Esophagus muscularis mucosa (tissue), 4 donors: ENCODE measurements around the gene CALR. TPM values are rescaled to one million over a fixed set of nuclear protein-coding genes. Genes with fewer than 3 reads are reported as not detected.
"Not testable (repeated sequence)": the region's sequence is repeated elsewhere in the genome, so short reads cannot be mapped to it uniquely, and the experiment has no call there.

ENCODE experiments used
- DNase-seq: peaks from one replicate; pipeline ENCODE4 v3.0.0-alpha.2; 2017; ENCODE audit errors: extremely low spot score
- H3K27ac ChIP-seq, 4 donors: fragments of 200-600 bp; sonication (generic); replicated peaks in 1 of 4; 1 replicate in 3 of 4; 2 replicates in 1 of 4; pipeline ENCODE4 v1.5.1; 2016 to 2019; ENCODE audit warnings: mild to moderate bottlenecking in 1 of 4
- H3K27me3 ChIP-seq, 4 donors: fragments of 200-600 bp; sonication (generic); one replicate each; pipeline versions ENCODE4 v1.5.1 to v1.6.0; 2016 to 2019
- H3K36me3 ChIP-seq, 4 donors: fragments of 200-600 bp; sonication (generic); one replicate each; pipeline ENCODE4 v1.5.1; 2016 to 2019
- H3K4me1 ChIP-seq, 4 donors: fragments of 200-600 bp; sonication (generic); one replicate each; pipeline ENCODE4 v1.5.1; 2016 to 2019
- H3K4me3 ChIP-seq, 4 donors: fragments of 200-600 bp; sonication (generic); 1 replicate in 2 of 4; 2 replicates in 2 of 4; pipeline ENCODE4 v1.5.1; 2016 to 2019; ENCODE audit warnings: mild to moderate bottlenecking in 4 of 4, moderate library complexity in 1 of 4
- H3K9me3 ChIP-seq, 4 donors: fragments of 200-600 bp; sonication (generic); 1 replicate in 3 of 4; 2 replicates in 1 of 4; pipeline ENCODE4 v1.5.1; 2016 to 2019
- CTCF ChIP-seq, 3 experiments: fragments of 200-600 bp in 2 of 3; fragments of 450-650 bp in 1 of 3; sonication (generic) in 2 of 3; IDR thresholded peaks; one replicate each; pipeline ENCODE4 v1.5.1; 2017 to 2019; ENCODE audit warnings: antibody characterized with exemption in 3 of 3, mild to moderate bottlenecking in 2 of 3, moderate library complexity in 1 of 3
- EP300 ChIP-seq: sonication (generic); formaldehyde crosslinking; IDR thresholded peaks from one replicate; pipeline ENCODE4 v1.6.1; 2017; ENCODE audit warnings: antibody characterized with exemption
- POLR2A ChIP-seq: fragments of 450-650 bp; IDR thresholded peaks from one replicate; pipeline ENCODE4 v1.6.1; 2017; ENCODE audit warnings: antibody characterized with exemption, moderate library complexity, mild to moderate bottlenecking, low read depth
- POLR2AphosphoS5 ChIP-seq, 2 donors: sonication (generic); formaldehyde crosslinking; IDR thresholded peaks; one replicate each; pipeline ENCODE4 v1.6.1; 2017; ENCODE audit warnings: antibody characterized with exemption in 2 of 2
- WGBS: methylation state at CpG from one replicate; pipeline ENCODE4 v1.1.5; 2018; 5-methylcytosine and 5-hydroxymethylcytosine counted together
- intact Hi-C: fragments of 100-400 bp; cut with DNase I; formaldehyde crosslinking; loops from one replicate; pipeline ENCODE4 v1.15.1; 2023
- total RNA-seq, 4 donors: library from RNA; depleted of rRNA; stranded (reverse); fragments of >200 nt; gene quantifications; one replicate each; pipeline versions ENCODE4 v1.1.0 to v1.2.1, GENCODE V29; 2016

The CALR gene
- total RNA-seq, 4 donors from 2014 or later: 200 to 300 (median 270) TPM

- Histone ChIP-seq H3K36me3 (peaks cover 58 to 80% (median 72%) of the 10 kb centered on the region in 4 donors), H3K27me3 (no peaks in the 10 kb centered on the region), H3K9me3 (no peaks in the 10 kb centered on the region), H3K4me1 (peaks cover 29 to 69% (median 38%) of the 10 kb centered on the region in 4 donors), H3K27ac (peak overlapping the region; percentile 96 to 99 (median 96)), H3K4me3 (peak overlapping the region; percentile 90 to 100 (median 96))
- no peak for DNase-seq
- WGBS: 60% methylated on average over 14 of the region's 14 CpGs
- intact Hi-C loops: no loop called here
- TF ChIP-seq EP300 (no peak), POLR2AphosphoS5 (IDR thresholded peaks at IDR 0.05) (no peak), CTCF (IDR thresholded peaks at IDR 0.05) (no peak), POLR2A (no peak)
Measured at GRCh38 chr19:12946731-12947496, 8.5 kb downstream of the CALR start.

- H3K4me1 ChIP-seq: peaks cover 30 to 69% (median 40%) of the 10 kb centered on the region in 4 donors
- 88% methylated on average over 28 of the region's 28 CpGs for WGBS
Measured at GRCh38 chr19:12947702-12948611, 9.5 kb downstream of the CALR start.

GRCh38 chr19:12948612-12949362, 10.4 kb downstream of the CALR start:
- no peaks in the 10 kb centered on the region for H3K27me3 ChIP-seq
- H3K36me3 ChIP-seq: peaks cover 41 to 80% (median 73%) of the 10 kb centered on the region in 4 donors
- peak overlapping the region in 2 of 4 donors; percentile 20 for H3K27ac ChIP-seq
- H3K4me3 ChIP-seq: no peak overlapping the region
- peaks cover 36 to 69% (median 41%) of the 10 kb centered on the region in 4 donors for H3K4me1 ChIP-seq
- DNase-seq: no peak
- no peaks in the 10 kb centered on the region for H3K9me3 ChIP-seq
- WGBS: 91% methylated on average over 8 of the region's 30 CpGs
- intact Hi-C loops: no loop called here
- no peak for TF ChIP-seq POLR2A
- no peak for TF ChIP-seq EP300
- no peak for TF ChIP-seq POLR2AphosphoS5 (IDR thresholded peaks at IDR 0.05)
- no peak for TF ChIP-seq CTCF (IDR thresholded peaks at IDR 0.05)

More at GRCh38 chr19:12947702-12948611, 9.5 kb downstream of the CALR start:
- intact Hi-C loops: no loop called here
- no peak overlapping the region for H3K4me3 ChIP-seq
- no peaks in the 10 kb centered on the region for H3K27me3 ChIP-seq
- DNase-seq: no peak
- peak overlapping the region in 3 of 4 donors; percentile 20 to 96 (median 27) for H3K27ac ChIP-seq
- peaks cover 47 to 80% (median 73%) of the 10 kb centered on the region in 4 donors for H3K36me3 ChIP-seq
- TF ChIP-seq POLR2A (no peak), EP300 (no peak), CTCF (IDR thresholded peaks at IDR 0.05) (no peak), POLR2AphosphoS5 (IDR thresholded peaks at IDR 0.05) (no peak)
- H3K9me3 ChIP-seq: no peaks in the 10 kb centered on the region

- Histone ChIP-seq H3K9me3 (no peaks in the 10 kb centered on the region), H3K4me1 (peaks cover 41 to 69% (median 46%) of the 10 kb centered on the region in 4 donors), H3K4me3 (no peak overlapping the region), H3K36me3 (peaks cover 32 to 80% (median 73%) of the 10 kb centered on the region in 4 donors), H3K27ac (no peak overlapping the region), H3K27me3 (no peaks in the 10 kb centered on the region)
- 85% methylated on average over 10 of the region's 16 CpGs for WGBS
- DNase-seq: no peak
- TF ChIP-seq CTCF (IDR thresholded peaks at IDR 0.05) (no peak), EP300 (no peak), POLR2AphosphoS5 (IDR thresholded peaks at IDR 0.05) (no peak), POLR2A (no peak)
- intact Hi-C loops: no loop called here
Measured at GRCh38 chr19:12949363-12950283, 11.2 kb downstream of the CALR start.

- DNase-seq, H3K9me3 ChIP-seq, intact Hi-C loops, H3K27me3 ChIP-seq, H3K4me3 ChIP-seq: not testable (repeated sequence)
- Histone ChIP-seq H3K36me3 (peaks cover 31 to 82% (median 73%) of the 10 kb centered on the region in 4 donors), H3K27ac (peak overlapping the region in 1 of 4 donors; percentile 96), H3K4me1 (peaks cover 44 to 73% (median 55%) of the 10 kb centered on the region in 4 donors)
- 87% methylated on average over 6 of the region's 6 CpGs for WGBS
Measured at GRCh38 chr19:12952050-12952449, 13.6 kb downstream of the CALR start.
